A673 (cell line): Measurements from ENCODE around the gene LAMTOR4. TPM values are rescaled to one million over a fixed set of nuclear protein-coding genes. Genes with fewer than 3 reads are reported as not detected.

Experiments
- Bru-seq: library from RNA; stranded (reverse); fragments of 400-500 nt; gene quantifications from one replicate; lab custom pipeline; 2021; lab: Mats Ljungman, UMichigan
- BruChase-seq, 2 experiments: library from RNA; stranded (reverse); fragments of 400-500 nt; gene quantifications; one replicate each; lab custom pipeline; 2021; lab: Mats Ljungman, UMichigan
- BruUV-seq: library from RNA; stranded (reverse); fragments of 400-500 nt; replicated peaks from 2 replicates; lab custom pipeline; 2021; lab: Mats Ljungman, UMichigan
- CTCF ChIA-PET: fragments of 300-600 bp; sonication (Branson Sonifier 250); formaldehyde crosslinking; loops from one replicate; lab custom pipeline; 2022; ENCODE audit warnings: antibody characterized with exemption; lab: Charles Lee
- POLR2A ChIA-PET: fragments of 300-600 bp; sonication (Branson Sonifier 250); formaldehyde crosslinking; loops from one replicate; lab custom pipeline; 2022; ENCODE audit warnings: antibody characterized with exemption; ENCODE audit not compliant: low non-redundant PET; lab: Charles Lee
- DNase-seq: peaks from one replicate; pipeline ENCODE4 v3.0.0-alpha.2; 2015; ENCODE audit warnings: low spot score
- H3K27ac ChIP-seq: fragments of 200-600 bp; sonication (generic); 2 replicates; pipeline ENCODE4 v1.5.1; 2016; ENCODE audit warnings: mixed run types, low read depth, mild to moderate bottlenecking, mixed read lengths, antibody characterized with exemption, low read length; ENCODE audit not compliant: poor library complexity, severe bottlenecking
- H3K27me3 ChIP-seq: fragments of 200-600 bp; sonication (generic); replicated peaks from 2 replicates; pipeline ENCODE4 v1.6.1; 2017; ENCODE audit warnings: mixed run types, low read depth, mild to moderate bottlenecking, mixed read lengths, antibody characterized with exemption, low read length; ENCODE audit not compliant: insufficient read depth, poor library complexity
- H3K36me3 ChIP-seq: fragments of 200-600 bp; sonication (generic); 2 replicates; pipeline ENCODE4 v1.6.1; 2016; ENCODE audit warnings: mixed run types, mild to moderate bottlenecking, mixed read lengths, antibody characterized with exemption, low read length; ENCODE audit not compliant: insufficient read depth, poor library complexity, severe bottlenecking
- H3K4me1 ChIP-seq: fragments of 200-600 bp; sonication (generic); 2 replicates; pipeline ENCODE4 v1.6.1; 2017; ENCODE audit warnings: mixed run types, mild to moderate bottlenecking, mixed read lengths, antibody characterized with exemption, low read length; ENCODE audit not compliant: insufficient read depth, poor library complexity, severe bottlenecking
- H3K4me3 ChIP-seq: fragments of 200-600 bp; sonication (generic); 2 replicates; pipeline ENCODE4 v1.5.1; 2016; ENCODE audit warnings: low read depth, mixed run types, mild to moderate bottlenecking, mixed read lengths, low read length; ENCODE audit not compliant: poor library complexity, severe bottlenecking
- H3K9me3 ChIP-seq: fragments of 200-600 bp; sonication (generic); 2 replicates; pipeline ENCODE4 v1.6.1; 2016; ENCODE audit warnings: mixed run types, low read depth, mild to moderate bottlenecking, mixed read lengths, antibody characterized with exemption, low read length; ENCODE audit not compliant: poor library complexity, severe bottlenecking
- CTCF ChIP-seq: fragments of 300-800, 200-600 bp; sonication (generic); conservative IDR thresholded peaks from 2 replicates; pipeline ENCODE4 v1.5.1; 2017; ENCODE audit warnings: low read depth, mild to moderate bottlenecking, antibody characterized with exemption, low read length, moderate library complexity, mixed read lengths
- EZH2 ChIP-seq: fragments of 200-600 bp; sonication (generic); IDR thresholded peaks from 2 replicates; pipeline ENCODE4 v1.6.1; 2017; ENCODE audit warnings: borderline replicate concordance, low read depth, mild to moderate bottlenecking, mixed read lengths, antibody characterized with exemption, low read length; ENCODE audit not compliant: poor library complexity, severe bottlenecking
- intact Hi-C: fragments of 100-400 bp; cut with micrococcal nuclease; formaldehyde crosslinking; loops from one replicate; pipeline ENCODE4 v1.10.0; 2022; ENCODE audit not compliant: unreplicated experiment
- long read RNA-seq: library from polyadenylated mRNA; stranded (forward); transcript quantifications from one replicate; pipeline ENCODE4 v2.0.0, GENCODE V29; 2022
- total RNA-seq: library from RNA; stranded (reverse); gene quantifications from 2 replicates; pipeline ENCODE4 v1.2.3, GENCODE V29; 2021

Gene LAMTOR4
- total RNA-seq = 84.5 and 90.4 TPM in 2 replicates
- percentile 67 among the genes with signal in this experiment for Bru-seq, nascent RNA
- BruChase-seq, experiment 1, labeled RNA remaining after a 2-hour chase = percentile 69 among the genes with signal in this experiment
- percentile 75 among the genes with signal in this experiment for BruChase-seq, experiment 2, labeled RNA remaining after a 6-hour chase
- long read RNA-seq, transcript LAMTOR4-201 (4 exons, 605 nt) = major isoform, 63 of 103 reads
- long read RNA-seq, transcript LAMTOR4-204 (3 exons, 371 nt) = minor isoform, 8 of 103 reads
- long read RNA-seq, transcript LAMTOR4-205 (4 exons, 621 nt) = minor isoform, 9 of 103 reads
- long read RNA-seq, partial matches to known transcripts = 2 of 103 reads
- long read RNA-seq, other reads (novel, unspliced or antisense) = 14 of 103 reads

- peak within 1 kb of the TSS; percentile 75 for H3K27ac ChIP-seq
- BruUV-seq = no TSS peak
- H3K4me3 ChIP-seq = peak within 1 kb of the TSS; percentile 75
- no peaks in the 10 kb centered on the region for H3K27me3 ChIP-seq
- H3K36me3 ChIP-seq = no peaks in the 10 kb centered on the region
- intact Hi-C loops = loop anchor here (1.0 kb wide), 1 partner anchor 10 kb away; the partner anchor contains the start of gene TRAPPC14
- TF ChIP-seq CTCF (no peak), EZH2 (no peak)
- peaks cover 13% of the 10 kb centered on the region for H3K4me1 ChIP-seq
- peak; percentile 99 for DNase-seq
- no peaks in the 10 kb centered on the region for H3K9me3 ChIP-seq
- ChIA-PET CTCF (interaction anchor here (0.6 to 1.0 kb wide), 4 partner anchors 9 to 373 kb away, joined by 3 to 4 read pairs (median 3); no protein-coding TSS in a partner anchor), POLR2A (interaction anchor here (0.7 to 1.0 kb wide), 2 partner anchors 24 to 282 kb away, joined by 3 read pairs; no protein-coding TSS in a partner anchor)
These were observed at the start of gene LAMTOR4 for GRCh38 chr7:100148559-100149328. Gene LAMTOR4 (plus strand): TSS chr7:100148918. CDS start chr7:100148973, 55 bp downstream.

- no peak for DNase-seq
- ChIA-PET POLR2A (no interaction called here), CTCF (no interaction called here)
- Histone ChIP-seq H3K27me3 (no peaks in the 10 kb centered on the region), H3K9me3 (no peaks in the 10 kb centered on the region), H3K27ac (peak overlapping the region; percentile 99), H3K4me3 (peak overlapping the region; percentile 71), H3K36me3 (peaks cover 62% of the 10 kb centered on the region), H3K4me1 (peaks cover 29% of the 10 kb centered on the region)
- no TSS peak for BruUV-seq
- intact Hi-C loops = no loop called here
- no peak for TF ChIP-seq EZH2
- no peak for TF ChIP-seq CTCF
These were observed 49.3 kb upstream of the LAMTOR4 start for GRCh38 chr7:100099452-100099851.

GRCh38 chr7:100100420-100101015 lies 48.2 kb upstream of the LAMTOR4 start:
- ChIA-PET POLR2A (interaction anchor here (0.6 to 0.7 kb wide), 4 partner anchors 14 to 726 kb away, joined by 3 to 9 read pairs (median 6); partner anchors contain the start of gene ARPC1B), CTCF (no interaction called here)
- H3K27me3 ChIP-seq = no peaks in the 10 kb centered on the region
- peak; percentile 97 for DNase-seq
- H3K4me1 ChIP-seq = peaks cover 22% of the 10 kb centered on the region
- no TSS peak for BruUV-seq
- TF ChIP-seq EZH2 = no peak
- no peak for TF ChIP-seq CTCF
- no peaks in the 10 kb centered on the region for H3K9me3 ChIP-seq
- H3K27ac ChIP-seq = peak overlapping the region; percentile 99
- H3K36me3 ChIP-seq = peaks cover 55% of the 10 kb centered on the region
- intact Hi-C loops = no loop called here
- peak overlapping the region; percentile 71 for H3K4me3 ChIP-seq
